Kasumi-1 (cell line): ENCODE results near the gene COPS4.
A peak's percentile ranks its signal among the peaks of the same experiment; 100 is the strongest.

Experiments
- DNase-seq, 2 experiments: peaks; one replicate each; lab custom pipeline; 2025; lab: John Stamatoyannopoulos, UW

COPS4 gene

DNA sequence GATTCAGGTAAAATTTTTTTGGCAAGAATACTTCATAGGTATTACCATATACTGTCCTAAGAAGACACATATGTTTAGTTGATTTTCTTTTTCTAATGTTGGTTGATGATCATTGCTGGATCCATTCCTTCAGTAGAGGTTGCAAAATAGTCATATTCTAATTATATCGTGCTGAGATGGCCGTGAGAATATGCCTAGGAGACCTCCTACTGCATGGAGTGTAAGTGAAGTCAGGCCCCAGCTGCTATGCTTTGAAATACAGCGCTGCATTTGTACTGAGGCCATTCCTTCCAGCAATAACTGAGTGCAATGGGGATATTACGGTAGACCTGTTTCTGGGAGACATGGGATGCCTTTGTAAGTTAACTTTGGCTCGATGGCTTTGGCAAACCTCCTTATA is 86.3 kb downstream of the COPS4 start:
- no peak for DNase-seq

DNA sequence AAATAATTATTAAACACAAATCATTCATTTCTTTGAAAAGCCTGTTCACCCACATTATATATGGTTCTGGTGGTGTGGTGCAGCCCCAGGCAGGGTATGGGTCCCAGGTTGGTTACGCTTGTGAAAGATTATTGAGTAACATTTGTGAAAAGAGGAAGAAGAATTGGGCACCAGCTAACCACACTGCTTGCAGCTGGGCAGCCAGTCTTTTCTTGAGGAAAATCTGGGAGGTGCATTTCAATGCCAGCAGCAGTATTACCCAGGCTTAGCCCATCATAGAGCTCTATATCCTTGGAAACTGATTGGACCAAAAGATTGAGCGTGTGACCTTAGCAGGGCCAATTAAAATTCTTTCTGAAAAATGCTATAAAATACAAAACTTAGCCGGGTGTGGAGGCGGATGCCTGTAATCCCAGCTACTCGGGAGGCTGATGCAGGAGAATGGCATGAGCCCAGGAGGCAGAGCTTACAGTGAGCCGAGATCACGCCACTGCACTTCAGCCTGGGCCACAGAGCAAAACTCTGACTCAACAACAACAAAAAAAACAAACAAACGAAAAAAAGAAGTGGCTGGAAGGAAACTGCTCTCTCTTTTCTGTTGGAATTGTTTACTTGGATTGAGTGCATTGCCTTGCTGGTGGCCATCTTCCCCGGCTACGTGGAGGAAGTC is 89.3 kb downstream of the COPS4 start:
- peak; percentile 85 to 86 for DNase-seq
